Karpas-422 (cell line): ENCODE data around the gene ADAT3. TPM values are rescaled to one million over a fixed set of nuclear protein-coding genes. Genes with fewer than 3 reads are reported as not detected.
A peak's percentile ranks its signal among the peaks of the same experiment; 100 is the strongest.

Experiments used
- DNase-seq: peaks from one replicate; pipeline ENCODE4 v3.0.0-alpha.2; 2015
- H2AFZ ChIP-seq: fragments of 200-600 bp; sonication (generic); 2 replicates; pipeline ENCODE4 v1.6.1; 2014; ENCODE audit warnings: antibody characterized with exemption, low read length, mixed read lengths
- H3K27ac ChIP-seq: fragments of 200-600 bp; sonication (generic); 2 replicates; pipeline ENCODE4 v1.5.1; 2014; ENCODE audit warnings: mild to moderate bottlenecking, low read length, moderate library complexity
- H3K27me3 ChIP-seq: fragments of 200-600 bp; sonication (generic); 2 replicates; pipeline ENCODE4 v1.6.1; 2014; ENCODE audit warnings: low read length, mixed read lengths
- H3K36me3 ChIP-seq: fragments of 200-600 bp; sonication (generic); 2 replicates; pipeline ENCODE4 v1.6.1; 2014; ENCODE audit warnings: low read length, mixed read lengths; ENCODE audit not compliant: insufficient read depth
- H3K4me1 ChIP-seq: fragments of 200-600 bp; sonication (generic); 2 replicates; pipeline ENCODE4 v1.6.1; 2014; ENCODE audit warnings: mild to moderate bottlenecking, low read length, mixed read lengths
- H3K4me2 ChIP-seq: fragments of 200-600 bp; sonication (generic); 2 replicates; pipeline ENCODE4 v1.6.1; 2014; ENCODE audit warnings: low read length, low read depth, mild to moderate bottlenecking; ENCODE audit not compliant: poor library complexity, severe bottlenecking
- H3K4me3 ChIP-seq: fragments of 200-600 bp; sonication (generic); 2 replicates; pipeline ENCODE4 v1.5.1; 2014; ENCODE audit warnings: mild to moderate bottlenecking, antibody characterized with exemption, low read length, mixed read lengths
- H3K79me2 ChIP-seq: fragments of 200-600 bp; sonication (generic); 2 replicates; pipeline ENCODE4 v1.6.1; 2014; ENCODE audit warnings: mild to moderate bottlenecking, low read length, mixed read lengths
- H3K9ac ChIP-seq: fragments of 200-600 bp; sonication (generic); 2 replicates; pipeline ENCODE4 v1.6.0; 2014; ENCODE audit warnings: low read length
- H3K9me2 ChIP-seq: fragments of 200-600 bp; sonication (generic), shearing (Covaris generic); replicated peaks from 2 replicates; pipeline ENCODE4 v1.6.0; 2014; ENCODE audit warnings: mild to moderate bottlenecking, low read length, moderate library complexity; ENCODE audit not compliant: insufficient read depth
- H3K9me3 ChIP-seq: fragments of 300-700, 200-600 bp; sonication (generic); 2 replicates; pipeline ENCODE4 v1.6.1; 2014; ENCODE audit warnings: low read length, mixed read lengths
- H4K20me1 ChIP-seq: fragments of 200-600 bp; sonication (generic); 2 replicates; pipeline ENCODE4 v1.6.1; 2014; ENCODE audit warnings: mild to moderate bottlenecking, antibody characterized with exemption, low read length, low read depth; ENCODE audit not compliant: insufficient read depth
- total RNA-seq: library from RNA; depleted of rRNA; stranded (reverse); fragments of >200 nt; shearing (Covaris generic); gene quantifications from 2 replicates; pipeline ENCODE4 v1.2.3, GENCODE V29; 2014; ENCODE audit warnings: low replicate concordance; rRNA removed

The ADAT3 gene
- 1.2 and 5.2 TPM in 2 replicates for total RNA-seq

- Histone ChIP-seq H3K9ac (peak within 1 kb of the TSS; percentile 79), H3K9me3 (no peaks in the 10 kb centered on the region), H3K4me2 (peak within 1 kb of the TSS; percentile 84), H2AFZ (peak within 1 kb of the TSS; percentile 29), H3K79me2 (peaks cover 43% of the 10 kb centered on the region), H3K9me2 (no peaks in the 10 kb centered on the region), H3K27me3 (no peaks in the 10 kb centered on the region), H3K4me3 (peak within 1 kb of the TSS; percentile 76), H3K27ac (peak within 1 kb of the TSS; percentile 60), H3K36me3 (no peaks in the 10 kb centered on the region), H4K20me1 (no peaks in the 10 kb centered on the region), H3K4me1 (peaks cover 29% of the 10 kb centered on the region)
- DNase-seq = peak; percentile 100
These were observed at the start of gene ADAT3, which contains the start of gene SCAMP4 for GRCh38 chr19:1905110-1905862. TSS of gene ADAT3 (plus strand) at chr19:1905399. CDS start at chr19:1912048, 6,649 bp downstream. TSS of gene SCAMP4 (plus strand) at chr19:1905399. CDS start at chr19:1915020, 9,621 bp downstream.

DNA sequence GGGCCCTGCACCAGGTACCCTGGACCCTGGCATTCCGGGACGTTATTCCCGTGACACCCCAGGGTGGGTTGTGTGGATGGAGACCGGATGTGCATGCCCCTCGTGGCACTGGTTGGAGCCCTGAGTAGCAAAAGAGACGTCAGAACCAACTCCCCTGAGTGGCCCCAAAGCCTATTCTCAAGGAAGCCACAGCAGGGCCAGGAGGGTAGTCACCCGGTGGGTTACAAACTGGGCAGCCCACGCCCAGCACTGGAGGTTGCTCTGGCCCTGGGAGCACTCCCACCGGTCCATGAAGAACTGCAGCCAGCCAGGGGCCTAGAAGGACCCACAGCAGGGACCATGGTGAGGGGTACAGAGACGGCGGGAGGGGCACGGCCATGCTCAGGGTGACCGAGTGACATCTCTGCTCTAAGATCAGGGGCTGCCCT lies 49.4 kb upstream of the ADAT3 start:
- Histone ChIP-seq H4K20me1 (peaks cover 57% of the 10 kb centered on the region), H3K27me3 (no peaks in the 10 kb centered on the region)

GRCh38 chr19:1856345-1856697 lies 48.9 kb upstream of the ADAT3 start:
- Histone ChIP-seq H3K4me3 (peak overlapping the region; percentile 93), H3K4me2 (peak overlapping the region; percentile 90), H3K9me3 (no peaks in the 10 kb centered on the region), H3K4me1 (peaks cover 88% of the 10 kb centered on the region), H3K79me2 (peaks cover 91% of the 10 kb centered on the region), H3K27ac (peak overlapping the region; percentile 96), H3K27me3 (no peaks in the 10 kb centered on the region), H3K9me2 (no peaks in the 10 kb centered on the region), H2AFZ (no peak overlapping the region), H3K9ac (peak overlapping the region; percentile 97), H4K20me1 (peaks cover 61% of the 10 kb centered on the region), H3K36me3 (no peaks in the 10 kb centered on the region; the same call in 1 of the 2 replicates)
- DNase-seq = peak; percentile 54

More for the DNA sequence above, 49.4 kb upstream of the ADAT3 start:
- peak overlapping the region; percentile 93 for H3K4me3 ChIP-seq
- H3K36me3 ChIP-seq = no peaks in the 10 kb centered on the region; the same call in 1 of the 2 replicates
- H3K4me2 ChIP-seq = peak overlapping the region; percentile 90
- peak; percentile 59 for DNase-seq
- H3K4me1 ChIP-seq = peaks cover 84% of the 10 kb centered on the region
- no peaks in the 10 kb centered on the region for H3K9me3 ChIP-seq
- H3K9me2 ChIP-seq = no peaks in the 10 kb centered on the region
- peak overlapping the region; percentile 97 for H3K9ac ChIP-seq
- peak overlapping the region; percentile 96 for H3K27ac ChIP-seq
- peaks cover 91% of the 10 kb centered on the region for H3K79me2 ChIP-seq
- H2AFZ ChIP-seq = no peak overlapping the region

GRCh38 chr19:1856698-1857603 lies 48.2 kb upstream of the ADAT3 start:
- Histone ChIP-seq H3K4me3 (peak overlapping the region; percentile 93), H3K9me2 (no peaks in the 10 kb centered on the region), H3K27ac (peak overlapping the region; percentile 96), H3K4me2 (peak overlapping the region; percentile 90), H4K20me1 (peaks cover 68% of the 10 kb centered on the region), H3K4me1 (peaks cover 91% of the 10 kb centered on the region), H3K36me3 (no peaks in the 10 kb centered on the region), H3K27me3 (no peaks in the 10 kb centered on the region), H3K9ac (peak overlapping the region; percentile 97), H3K9me3 (no peaks in the 10 kb centered on the region), H3K79me2 (peaks cover 96% of the 10 kb centered on the region), H2AFZ (no peak overlapping the region)
- DNase-seq = peak; percentile 88

DNA sequence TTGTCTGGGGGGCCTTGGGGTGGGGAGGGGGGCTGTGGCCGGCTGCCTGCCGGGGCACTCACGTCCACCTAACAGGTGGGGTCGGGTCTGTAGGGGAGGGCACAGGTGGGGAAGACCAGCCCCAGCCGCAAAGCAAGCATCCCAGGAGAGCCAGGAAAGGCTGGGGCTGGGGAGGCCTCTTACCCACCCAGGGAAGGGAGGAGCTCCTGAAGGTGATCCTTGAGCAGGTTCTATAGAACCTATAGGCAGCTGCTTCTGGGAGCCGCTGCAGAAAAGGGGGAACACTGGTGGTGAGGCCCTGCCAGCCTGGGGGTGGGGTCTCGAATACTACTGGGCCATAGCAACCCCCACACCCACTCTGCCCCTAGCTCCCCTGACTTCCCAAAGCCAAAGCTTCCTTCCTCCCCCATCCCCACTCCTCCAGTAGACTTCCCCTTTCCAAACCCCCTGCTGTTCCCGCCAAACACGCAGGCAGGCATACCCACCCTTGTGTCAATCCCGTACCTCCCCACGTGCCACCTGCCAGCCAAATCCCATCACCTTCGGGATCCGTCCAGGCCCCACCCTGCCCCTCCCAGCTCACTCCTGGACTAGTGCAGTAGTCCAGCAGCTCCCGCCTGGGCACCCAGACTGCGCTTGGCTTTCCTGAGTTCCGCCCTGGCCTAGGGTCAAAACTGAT lies 47.4 kb upstream of the ADAT3 start:
- H3K4me3 ChIP-seq = peak overlapping the region; percentile 93
- H3K9me3 ChIP-seq = no peaks in the 10 kb centered on the region
- peaks cover 86% of the 10 kb centered on the region for H3K4me1 ChIP-seq
- H4K20me1 ChIP-seq = peaks cover 68% of the 10 kb centered on the region
- H3K27ac ChIP-seq = peak overlapping the region; percentile 96
- peak overlapping the region; percentile 90 for H3K4me2 ChIP-seq
- H3K27me3 ChIP-seq = no peaks in the 10 kb centered on the region
- H3K36me3 ChIP-seq = no peaks in the 10 kb centered on the region
- no peaks in the 10 kb centered on the region for H3K9me2 ChIP-seq
- peaks cover 95% of the 10 kb centered on the region for H3K79me2 ChIP-seq
- DNase-seq = peak; percentile 51
- H2AFZ ChIP-seq = no peak overlapping the region
- H3K9ac ChIP-seq = peak overlapping the region; percentile 97

- Histone ChIP-seq H3K27ac (peak overlapping the region; percentile 96), H3K9ac (peak overlapping the region; percentile 97), H3K36me3 (no peaks in the 10 kb centered on the region), H3K79me2 (peaks cover 89% of the 10 kb centered on the region), H3K4me2 (peak overlapping the region; percentile 90), H3K9me2 (no peaks in the 10 kb centered on the region), H4K20me1 (peaks cover 64% of the 10 kb centered on the region), H3K4me3 (peak overlapping the region; percentile 93; the same call in 1 of the 2 replicates), H3K27me3 (no peaks in the 10 kb centered on the region), H3K9me3 (no peaks in the 10 kb centered on the region), H2AFZ (no peak overlapping the region), H3K4me1 (peaks cover 80% of the 10 kb centered on the region)
- DNase-seq = peak; percentile 58
These were observed 46.7 kb upstream of the ADAT3 start for GRCh38 chr19:1858412-1859081.

DNA sequence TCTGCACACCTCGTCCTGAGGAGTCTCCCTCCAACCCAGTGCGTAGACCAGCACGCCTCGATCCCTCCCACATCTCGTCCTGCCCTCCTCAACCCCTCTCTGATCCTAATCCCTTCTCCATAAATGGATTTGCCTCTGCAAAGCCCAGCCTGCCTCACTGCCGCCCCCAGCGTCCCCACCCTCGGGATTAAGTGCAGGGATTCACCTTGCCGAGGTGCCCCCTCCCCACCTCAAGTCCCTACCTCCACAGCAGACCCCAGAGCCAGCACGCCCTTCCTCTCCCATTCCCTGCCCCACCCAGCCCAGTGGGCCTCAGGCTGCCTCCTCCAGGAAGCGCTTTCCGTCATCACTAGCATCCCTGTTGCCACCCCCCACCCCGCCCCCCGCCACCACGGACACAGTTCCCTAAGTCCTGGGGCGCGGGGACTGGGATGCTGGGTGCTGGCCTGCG lies 45.8 kb upstream of the ADAT3 start:
- H3K9me3 ChIP-seq = no peaks in the 10 kb centered on the region
- peaks cover 83% of the 10 kb centered on the region for H3K79me2 ChIP-seq
- no peak for DNase-seq
- H3K9me2 ChIP-seq = no peaks in the 10 kb centered on the region
- H3K4me3 ChIP-seq = peak overlapping the region; percentile 93; the same call in 1 of the 2 replicates
- H3K4me1 ChIP-seq = peaks cover 72% of the 10 kb centered on the region
- H4K20me1 ChIP-seq = peaks cover 59% of the 10 kb centered on the region
- no peaks in the 10 kb centered on the region for H3K27me3 ChIP-seq
- H3K27ac ChIP-seq = peak overlapping the region; percentile 96
- peak overlapping the region; percentile 90 for H3K4me2 ChIP-seq
- no peaks in the 10 kb centered on the region for H3K36me3 ChIP-seq
- H2AFZ ChIP-seq = no peak overlapping the region
- H3K9ac ChIP-seq = peak overlapping the region; percentile 97
